T47D (cell line): ENCODE results near the gene ADTRP.

Experiments
- DNase-seq, 2 experiments: peaks; one replicate each; pipeline versions ENCODE4 v3.0.0 to v3.0.0-alpha.2; 2011 to 2012; ENCODE audit warnings: low read depth in 1 of 2, low spot score in 1 of 2
- JUND ChIP-seq: IDR thresholded peaks from 2 replicates; pipeline ENCODE4 v1.6.1; 2012; ENCODE audit warnings: low read depth
- in situ Hi-C: cut with HindIII; loops from 2 replicates; pipeline ENCODE4 v1.10.0; 2016; ENCODE audit warnings: low sequenced_read_pairs, low pct_unique_long_range_greater_than_20kb

ADTRP gene

GRCh38 chr6:11779329-11780096, 910 bp upstream of the ADTRP start:
- DNase-seq = no peak
- in situ Hi-C loops = no loop called here
- no peak for TF ChIP-seq JUND

- no peak for TF ChIP-seq JUND
- in situ Hi-C loops = no loop called here
- DNase-seq = no peak
These were observed 567 bp downstream of the ADTRP start for GRCh38 chr6:11778036-11778435.

- no peak for DNase-seq
- in situ Hi-C loops = no loop called here
- no peak for TF ChIP-seq JUND
These were observed 2.7 kb downstream of the ADTRP start for GRCh38 chr6:11775791-11776409.

- no peak for TF ChIP-seq JUND
- in situ Hi-C loops = no loop called here
- DNase-seq = no peak
These were observed 4.2 kb downstream of the ADTRP start for GRCh38 chr6:11774426-11774825.

- in situ Hi-C loops = no loop called here
- no peak for TF ChIP-seq JUND
- no peak for DNase-seq
These were observed 5.0 kb downstream of the ADTRP start for GRCh38 chr6:11773581-11773980.

- in situ Hi-C loops = no loop called here
- no peak for DNase-seq
- TF ChIP-seq JUND = no peak
These were observed 5.6 kb downstream of the ADTRP start for GRCh38 chr6:11773013-11773412.

- in situ Hi-C loops = no loop called here
- no peak for TF ChIP-seq JUND
- no peak for DNase-seq
These were observed 6.3 kb downstream of the ADTRP start for GRCh38 chr6:11772109-11772825.

- no peak for TF ChIP-seq JUND
- in situ Hi-C loops = no loop called here
- no peak for DNase-seq
These were observed 7.0 kb downstream of the ADTRP start for GRCh38 chr6:11771473-11772048.

- no peak for DNase-seq
- in situ Hi-C loops = no loop called here
- TF ChIP-seq JUND = no peak
These were observed 7.8 kb downstream of the ADTRP start for GRCh38 chr6:11770546-11771466.

GRCh38 chr6:11769811-11770545, 8.6 kb downstream of the ADTRP start:
- in situ Hi-C loops = no loop called here
- no peak for TF ChIP-seq JUND
- no peak for DNase-seq

GRCh38 chr6:11769244-11769643, 9.4 kb downstream of the ADTRP start:
- TF ChIP-seq JUND = no peak
- in situ Hi-C loops = no loop called here
- DNase-seq = no peak
